GM18951 (cell line): ENCODE data around the gene ZNF385B.

Source experiments
- POLR2A ChIP-seq: IDR thresholded peaks from 4 replicates; pipeline ENCODE4 v1.6.1; 2011; ENCODE audit warnings: mild to moderate bottlenecking; ENCODE audit not compliant: insufficient read length, insufficient read depth; ENCODE audit errors: extremely low read depth
- in situ Hi-C: fragments of 300-500 bp; cut with MboI; formaldehyde crosslinking; loops from one replicate; pipeline ENCODE4 v1.12.0; 2022; ENCODE audit warnings: low sequenced_read_pairs, mixed read lengths, inconsistent platforms; ENCODE audit not compliant: unreplicated experiment

Gene ZNF385B

DNA sequence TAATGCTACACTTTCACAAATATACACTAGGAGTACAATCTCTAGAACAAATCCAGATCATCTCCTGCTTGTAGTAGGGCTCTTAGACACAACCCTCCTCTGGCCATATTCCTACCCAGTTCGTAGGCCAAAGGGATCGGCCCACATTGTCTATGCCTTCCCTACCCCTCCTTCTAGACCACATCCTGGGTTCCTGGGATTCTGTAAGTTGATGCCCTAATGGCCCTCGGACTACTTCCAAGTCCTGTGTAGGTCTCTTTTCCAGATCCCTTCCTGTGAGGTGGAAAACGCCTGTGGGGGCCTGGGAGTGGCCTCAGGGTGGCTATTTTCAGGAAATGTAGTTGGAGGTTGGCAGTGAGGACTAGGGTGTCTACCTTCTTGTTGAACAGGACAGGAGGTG, 289.7 kb downstream of the ZNF385B start:
- TF ChIP-seq POLR2A = no peak
- in situ Hi-C loops = no loop called here

DNA sequence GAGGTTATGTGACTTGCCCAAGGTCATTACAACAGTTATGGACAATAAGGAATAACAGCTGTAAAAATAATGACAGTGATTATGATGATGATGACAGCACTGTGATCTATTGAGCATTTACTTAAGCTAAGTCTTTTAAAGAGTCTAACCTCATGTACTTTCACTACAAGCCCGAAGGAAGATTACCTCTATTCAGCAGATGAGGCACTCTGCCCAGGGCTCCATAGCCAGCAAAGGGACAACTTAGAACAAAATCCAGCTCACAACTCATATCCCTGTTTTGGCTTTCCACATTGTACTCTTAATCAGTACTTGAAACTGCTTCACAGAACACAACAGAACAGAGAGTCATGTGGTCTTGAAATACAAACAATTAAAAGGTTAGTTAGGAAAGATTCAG, 290.2 kb downstream of the ZNF385B start:
- TF ChIP-seq POLR2A = no peak
- in situ Hi-C loops = no loop called here

DNA sequence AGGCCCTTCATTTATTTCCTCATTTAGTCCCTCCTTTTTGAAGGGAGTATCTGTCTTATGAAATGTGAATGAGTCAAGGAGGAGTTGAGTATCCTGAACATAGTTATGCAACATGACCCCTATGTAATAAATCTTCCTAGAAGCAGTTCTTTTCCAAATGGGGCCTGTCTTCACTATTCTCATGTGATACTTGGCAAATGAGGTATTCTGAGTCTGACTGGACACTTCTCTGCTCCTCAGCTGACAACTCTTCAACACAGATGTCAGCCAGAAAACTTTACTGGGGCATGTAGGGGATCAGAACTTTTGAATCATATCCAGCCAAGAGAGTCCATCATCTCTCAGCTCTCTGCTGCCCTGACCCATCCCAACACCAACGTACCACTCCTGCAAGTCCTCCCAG, 291.6 kb downstream of the ZNF385B start:
- TF ChIP-seq POLR2A = no peak
- in situ Hi-C loops = no loop called here

DNA sequence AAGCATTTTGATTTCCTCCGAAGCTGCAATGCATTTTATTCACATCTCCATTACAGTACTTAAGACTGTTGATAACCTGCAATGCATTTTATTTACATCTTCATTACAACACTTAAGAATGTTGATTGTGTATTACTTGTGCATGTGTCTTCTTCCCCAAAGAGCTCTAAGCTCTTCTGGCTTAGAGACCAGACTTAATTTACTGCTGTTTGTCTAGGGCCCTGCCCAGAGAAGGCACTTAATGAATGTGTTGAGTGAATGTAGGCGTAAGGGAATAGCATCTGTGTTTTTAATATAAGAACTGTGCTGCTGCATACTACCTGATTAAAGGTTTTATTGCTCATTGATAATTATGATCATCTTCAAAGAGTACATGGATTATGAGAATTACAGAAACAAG, 295.6 kb downstream of the ZNF385B start:
- no peak for TF ChIP-seq POLR2A
- in situ Hi-C loops = no loop called here

DNA sequence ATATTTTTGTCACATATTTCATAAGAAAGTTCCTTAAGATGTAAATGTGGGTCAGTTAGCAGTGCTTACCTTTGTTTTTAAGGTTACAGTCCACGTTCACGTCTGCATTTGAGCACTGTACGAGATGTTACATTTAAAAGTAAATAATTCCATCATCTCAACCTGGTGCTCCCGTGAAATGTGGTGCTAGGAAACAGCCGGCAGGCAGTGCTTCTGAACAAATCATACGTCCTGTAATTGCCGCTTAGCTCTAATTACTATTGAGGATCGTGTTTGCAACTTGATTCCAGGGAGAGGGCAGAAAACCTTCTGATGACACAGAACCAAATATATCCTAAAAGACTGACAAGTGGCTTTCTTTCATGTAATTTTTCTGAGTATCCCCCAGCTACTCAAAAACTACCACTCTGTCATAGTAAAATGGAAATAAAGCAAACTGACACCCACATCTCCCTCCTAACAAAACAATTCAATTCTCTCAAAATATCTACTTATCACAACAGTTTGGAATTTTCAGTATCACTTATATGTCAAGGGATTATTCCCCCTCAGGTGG, 299.0 kb downstream of the ZNF385B start:
- TF ChIP-seq POLR2A = no peak

DNA sequence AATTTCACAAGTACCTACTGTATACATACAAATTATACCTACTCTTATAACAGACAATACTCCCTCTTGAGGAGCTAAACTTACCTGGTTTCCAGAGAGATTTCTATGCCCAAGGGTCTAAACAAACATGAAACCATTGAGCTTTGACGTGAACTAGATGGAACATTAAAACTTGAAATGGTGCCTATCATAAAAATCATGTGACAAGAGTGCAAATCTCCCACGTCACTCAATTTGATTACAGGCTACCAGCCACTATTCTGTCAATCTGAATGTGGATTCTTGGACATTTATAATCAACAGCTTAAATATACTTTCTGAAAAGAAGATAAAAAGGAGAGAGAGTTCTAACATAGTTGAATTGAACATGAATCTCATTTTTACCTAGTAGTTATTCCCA, 299.7 kb downstream of the ZNF385B start:
- no peak for TF ChIP-seq POLR2A
- in situ Hi-C loops = no loop called here

More for the DNA sequence above, 299.0 kb downstream of the ZNF385B start:
- in situ Hi-C loops = no loop called here

DNA sequence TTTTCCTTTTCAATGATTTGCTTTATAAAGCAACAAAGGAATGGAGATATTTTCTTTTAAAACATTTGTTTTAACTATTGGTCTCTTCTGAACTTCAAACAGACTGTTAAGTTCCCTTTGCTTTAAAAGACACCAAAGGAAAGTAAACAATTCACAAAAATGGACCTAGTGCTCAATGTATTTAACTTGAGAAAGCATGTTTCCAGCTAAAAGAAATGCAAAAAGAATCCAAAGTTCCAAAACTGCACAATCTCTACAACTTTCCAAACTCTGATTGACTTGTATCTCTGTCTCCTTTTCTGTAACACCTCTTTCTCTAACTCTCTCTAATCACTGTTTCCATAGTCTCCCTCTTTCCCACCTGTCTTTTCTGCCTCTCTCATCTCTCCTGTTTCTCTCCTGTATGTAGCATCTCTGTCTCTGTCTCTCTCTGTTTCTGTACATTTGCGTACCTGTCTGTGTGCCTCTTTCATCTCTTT, 301.1 kb downstream of the ZNF385B start:
- in situ Hi-C loops = no loop called here
- no peak for TF ChIP-seq POLR2A

DNA sequence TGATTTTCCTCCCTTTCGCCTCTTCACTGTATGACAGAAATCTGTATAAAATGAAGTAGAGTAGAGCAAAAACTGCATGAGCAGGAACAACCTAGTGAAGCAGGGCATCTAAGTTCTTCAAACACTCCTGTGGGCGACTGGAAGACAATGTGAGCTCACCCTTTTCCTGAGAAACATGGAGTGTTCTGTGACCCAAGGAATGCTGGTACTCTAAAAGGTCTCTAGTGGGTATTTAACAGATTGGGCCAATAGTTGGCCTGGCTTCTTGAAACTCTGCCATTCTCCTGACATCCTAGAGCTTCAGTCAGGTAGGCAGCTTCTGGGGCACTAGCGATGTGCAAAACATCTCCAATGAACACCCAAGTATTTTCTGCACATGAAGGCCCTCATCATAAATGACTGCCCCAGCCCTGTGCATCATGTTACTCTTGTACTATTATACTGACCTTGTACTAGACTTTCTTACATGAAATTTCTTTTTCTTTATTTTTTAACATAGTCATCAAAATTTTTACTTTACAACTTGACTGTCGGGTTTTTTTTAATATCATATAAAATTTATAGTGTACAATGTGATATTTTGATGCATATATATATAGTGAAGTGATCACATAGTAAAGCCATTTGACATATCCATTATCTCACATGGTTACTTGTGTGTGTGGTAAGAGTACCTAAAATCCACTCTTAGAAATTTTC, 302.2 kb downstream of the ZNF385B start:
- in situ Hi-C loops = no loop called here
- no peak for TF ChIP-seq POLR2A

DNA sequence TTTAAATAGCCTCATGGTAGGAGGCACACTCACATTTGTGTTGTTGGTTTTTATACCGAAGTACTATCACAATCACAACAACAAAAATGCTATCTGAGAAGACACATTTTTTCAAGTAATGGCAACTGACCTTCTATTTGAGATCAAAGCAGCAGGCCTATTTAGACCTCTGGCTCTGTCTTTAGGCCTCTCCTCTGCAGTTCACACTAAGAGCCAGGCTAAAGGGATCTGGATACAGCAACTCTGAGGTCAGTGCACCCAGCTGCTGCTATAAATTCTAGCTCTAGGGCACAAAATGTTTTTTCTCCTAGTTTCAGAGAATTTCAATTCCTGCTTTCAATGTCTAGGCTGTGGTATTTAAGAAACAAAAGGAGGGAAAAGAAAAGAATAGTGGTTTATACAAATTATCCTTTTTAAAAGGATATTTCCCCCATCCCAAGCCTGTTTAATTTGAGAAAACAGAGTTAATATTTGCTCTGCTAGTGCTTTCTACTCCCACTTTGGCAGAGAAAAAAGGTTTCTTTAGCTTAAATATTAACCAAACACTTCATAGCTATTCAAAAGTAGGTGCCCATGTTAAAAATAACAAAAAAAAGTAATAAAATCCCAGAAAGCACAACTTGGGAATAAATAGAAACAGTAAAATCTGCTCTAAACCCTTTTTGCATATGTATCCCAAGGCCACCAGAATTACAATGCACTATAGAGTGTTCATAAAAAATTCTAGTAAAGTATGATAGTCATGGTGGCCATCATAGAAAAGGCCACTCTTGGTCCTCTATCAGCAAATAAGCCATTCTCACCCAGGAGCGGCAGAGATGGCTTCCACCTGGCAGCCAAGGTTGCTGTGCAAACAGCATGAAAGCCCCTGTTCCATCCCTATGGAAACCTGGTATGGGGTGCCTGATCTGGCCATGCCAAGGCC, 303.1 kb downstream of the ZNF385B start:
- in situ Hi-C loops = no loop called here
- no peak for TF ChIP-seq POLR2A

DNA sequence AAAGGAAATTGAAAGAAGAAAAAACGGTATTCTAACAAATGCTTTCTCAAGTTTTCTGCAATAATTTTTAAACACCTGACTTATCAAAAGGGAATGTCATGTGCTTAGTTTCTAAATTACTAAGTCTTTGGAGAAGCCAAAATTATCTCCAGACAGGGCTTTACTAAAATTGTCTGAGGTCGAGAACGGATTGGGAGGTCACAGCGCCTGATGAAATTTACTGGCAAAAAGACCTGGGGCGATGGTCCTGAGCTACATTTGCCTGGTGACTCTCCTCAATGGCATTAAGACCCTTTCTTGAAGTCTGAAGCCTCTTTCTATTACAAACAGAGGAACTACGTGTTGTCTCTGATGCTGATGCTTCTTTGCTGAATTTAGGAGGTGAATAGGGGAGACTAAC, 305.0 kb downstream of the ZNF385B start:
- no peak for TF ChIP-seq POLR2A
- in situ Hi-C loops = no loop called here

DNA sequence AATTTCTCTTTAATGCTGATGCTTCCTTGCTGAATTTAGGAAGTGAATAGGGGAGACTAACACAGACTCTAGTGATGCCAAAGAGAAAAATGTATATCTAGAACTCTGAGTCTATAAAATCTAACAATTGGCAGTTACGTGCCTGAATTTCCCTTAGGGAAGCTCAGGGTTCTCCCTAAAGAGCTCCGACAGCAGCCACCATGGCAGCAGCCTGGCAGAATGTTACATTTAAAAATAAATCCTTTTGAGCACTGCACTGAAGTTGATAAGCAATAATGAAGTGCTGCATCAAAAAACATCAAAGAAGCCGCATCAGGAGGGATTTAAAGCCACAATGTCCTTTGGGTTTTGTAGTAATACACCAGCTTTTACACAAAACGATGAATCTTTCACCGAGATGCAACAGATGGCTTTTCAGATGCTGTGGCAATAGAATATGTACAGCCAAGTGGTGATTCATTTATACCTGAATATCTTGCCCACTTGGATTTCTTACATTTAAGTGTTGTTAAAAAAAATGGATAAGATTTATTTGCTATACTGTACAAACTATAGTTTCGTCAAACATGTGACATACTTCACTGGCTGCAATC, 305.6 kb downstream of the ZNF385B start:
- no peak for TF ChIP-seq POLR2A
- in situ Hi-C loops = no loop called here

DNA sequence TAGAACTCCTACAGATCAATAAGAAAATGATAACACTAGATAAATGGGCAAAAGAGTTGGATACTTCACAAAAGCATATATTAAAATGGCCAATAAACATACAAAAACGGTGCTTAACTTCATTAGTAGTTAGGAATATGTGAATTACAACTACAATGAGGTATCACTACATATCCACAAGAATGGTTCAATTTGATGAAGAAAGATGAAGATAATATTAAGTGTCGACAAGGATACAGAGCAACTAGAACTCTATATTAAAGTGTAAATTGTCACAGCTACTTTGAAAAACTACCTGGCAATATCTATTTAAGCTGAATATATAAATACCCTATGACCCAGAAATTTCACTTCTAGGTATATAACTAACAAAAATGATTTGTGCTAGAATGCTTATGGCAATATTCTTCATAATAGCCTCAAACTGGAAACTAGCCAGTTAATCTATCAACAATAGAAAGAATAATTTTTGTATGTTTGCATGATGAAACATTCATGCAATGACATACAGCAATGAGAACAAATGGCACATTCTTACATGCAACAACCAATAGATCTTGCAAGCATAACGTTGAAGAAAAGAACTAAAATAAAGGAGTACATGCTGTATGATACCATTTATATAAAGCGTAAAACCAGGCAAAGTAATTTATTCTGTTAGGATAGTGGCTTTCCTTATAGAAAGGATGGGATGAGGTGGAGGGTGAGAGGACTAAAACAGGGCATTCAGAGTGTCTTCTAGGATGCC, 306.6 kb downstream of the ZNF385B start:
- in situ Hi-C loops = no loop called here
- TF ChIP-seq POLR2A = no peak

DNA sequence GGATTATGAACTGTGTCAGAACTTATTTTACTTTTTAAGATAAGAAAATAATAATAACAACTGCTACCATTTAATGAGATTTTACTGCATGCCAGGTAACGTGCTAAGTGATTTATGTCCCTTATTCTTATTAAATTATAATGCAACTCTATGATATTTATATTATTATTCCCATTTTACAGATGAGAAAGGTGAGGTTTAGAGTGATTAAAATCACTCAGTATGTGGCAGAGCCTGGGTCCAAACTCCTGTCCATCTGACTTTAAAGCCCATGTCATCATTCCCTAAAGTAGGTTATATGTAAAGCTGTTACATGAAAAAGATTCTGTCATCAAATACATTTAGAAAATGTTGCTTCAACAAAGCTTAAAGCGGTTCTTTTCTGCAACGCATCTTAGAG, 308.0 kb downstream of the ZNF385B start:
- TF ChIP-seq POLR2A = no peak
- in situ Hi-C loops = no loop called here

DNA sequence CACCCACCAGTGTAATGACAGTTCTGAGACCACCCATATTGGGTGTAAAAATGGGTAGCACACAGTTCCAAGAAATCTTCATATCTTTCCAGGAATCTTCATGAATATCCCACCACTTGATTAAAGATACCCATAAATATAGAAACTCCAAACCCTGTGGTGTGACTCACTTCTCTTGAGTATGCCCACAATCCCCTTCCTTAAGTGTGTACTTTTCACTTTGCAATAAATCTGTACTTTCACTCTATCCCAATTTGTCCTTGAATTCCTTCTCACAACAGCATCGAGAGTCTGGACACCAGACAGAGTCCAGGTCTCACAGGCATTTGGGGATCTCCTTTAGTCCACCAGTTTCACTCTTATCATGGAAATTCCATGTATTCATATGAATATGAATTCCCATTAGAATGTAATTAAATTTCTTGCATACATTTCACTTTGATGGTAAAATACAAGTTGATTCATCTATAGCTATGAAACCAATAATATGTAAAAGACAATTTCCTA, 309.8 kb downstream of the ZNF385B start:
- in situ Hi-C loops = no loop called here
- TF ChIP-seq POLR2A = no peak
